HEK293T (cell line): ENCODE data around the gene KCND3.

Source experiments
- CTCF ChIA-PET: fragments of 350-600 bp; formaldehyde crosslinking; extraction: SDS; loops from one replicate; lab custom pipeline; 2021; ENCODE audit warnings: antibody characterized with exemption, inconsistent platforms; lab: Yijun Ruan, JAX
- POLR2A ChIA-PET: fragments of 350-600 bp; formaldehyde crosslinking; extraction: SDS; loops from one replicate; lab custom pipeline; 2020; ENCODE audit warnings: antibody characterized with exemption, inconsistent platforms; lab: Yijun Ruan, JAX
- DNase-seq: peaks from one replicate; pipeline ENCODE4 v3.0.0; 2012; ENCODE audit warnings: mixed read lengths; ENCODE audit errors: extremely low spot score
- ARNT ChIP-seq: fragments of 450-650 bp; IDR thresholded peaks from 2 replicates; pipeline ENCODE4 v1.6.1; 2017; ENCODE audit warnings: mild to moderate bottlenecking
- BHLHE40 ChIP-seq: fragments of 450-650 bp; IDR thresholded peaks from 2 replicates; pipeline ENCODE4 v1.6.1; 2016; ENCODE audit warnings: mild to moderate bottlenecking, moderate library complexity, borderline replicate concordance
- CTBP1 ChIP-seq: fragments of 450-650 bp; IDR thresholded peaks from 2 replicates; pipeline ENCODE4 v1.6.1; 2016; ENCODE audit warnings: borderline replicate concordance
- ELF4 ChIP-seq: fragments of 450-650 bp; IDR thresholded peaks from 2 replicates; pipeline ENCODE4 v1.6.1; 2017; ENCODE audit warnings: antibody characterized with exemption
- FOXA1 ChIP-seq: fragments of 450-650 bp; IDR thresholded peaks from 2 replicates; pipeline ENCODE4 v1.6.1; 2016; ENCODE audit warnings: mild to moderate bottlenecking
- FOXK2 ChIP-seq: fragments of 450-650 bp; IDR thresholded peaks from 2 replicates; pipeline ENCODE4 v1.6.1; 2016; ENCODE audit warnings: mild to moderate bottlenecking
- FOXM1 ChIP-seq: fragments of 450-650 bp; IDR thresholded peaks from 2 replicates; pipeline ENCODE4 v1.6.1; 2017; ENCODE audit warnings: mild to moderate bottlenecking, borderline replicate concordance
- HDGF ChIP-seq: fragments of 450-650 bp; IDR thresholded peaks from 2 replicates; pipeline ENCODE4 v1.6.1; 2017; ENCODE audit warnings: antibody characterized with exemption, borderline replicate concordance
- L3MBTL2 ChIP-seq: fragments of 450-650 bp; conservative IDR thresholded peaks from 2 replicates; pipeline ENCODE4 v1.6.1; 2016; ENCODE audit warnings: mild to moderate bottlenecking
- LEF1 ChIP-seq: fragments of 450-650 bp; IDR thresholded peaks from 2 replicates; pipeline ENCODE4 v1.6.1; 2017; ENCODE audit warnings: mild to moderate bottlenecking, borderline replicate concordance
- NFRKB ChIP-seq: fragments of 450-650 bp; IDR thresholded peaks from 2 replicates; pipeline ENCODE4 v1.6.1; 2016; ENCODE audit warnings: mild to moderate bottlenecking, moderate library complexity
- SP1 ChIP-seq: fragments of 450-650 bp; IDR thresholded peaks from 2 replicates; pipeline ENCODE4 v1.6.1; 2017
- SUZ12 ChIP-seq: fragments of 450-650 bp; IDR thresholded peaks from 2 replicates; pipeline ENCODE4 v1.6.1; 2016; ENCODE audit warnings: mild to moderate bottlenecking
- TARDBP ChIP-seq: fragments of 450-650 bp; IDR thresholded peaks from 2 replicates; pipeline ENCODE4 v1.6.1; 2016
- ZNF384 ChIP-seq: fragments of 450-650 bp; IDR thresholded peaks from 2 replicates; pipeline ENCODE4 v1.6.1; 2016
- TF ChIP-seq, protein P1 (sequence below): fragments of 450-650 bp; IDR thresholded peaks from 2 replicates; pipeline ENCODE4 v1.6.1; 2016

The KCND3 gene

GRCh38 chr1:111961773-111962565, 27.5 kb downstream of the KCND3 start:
- no peak for DNase-seq
- ChIA-PET POLR2A (no interaction called here), CTCF (no interaction called here)
- TF ChIP-seq, protein P1, sequence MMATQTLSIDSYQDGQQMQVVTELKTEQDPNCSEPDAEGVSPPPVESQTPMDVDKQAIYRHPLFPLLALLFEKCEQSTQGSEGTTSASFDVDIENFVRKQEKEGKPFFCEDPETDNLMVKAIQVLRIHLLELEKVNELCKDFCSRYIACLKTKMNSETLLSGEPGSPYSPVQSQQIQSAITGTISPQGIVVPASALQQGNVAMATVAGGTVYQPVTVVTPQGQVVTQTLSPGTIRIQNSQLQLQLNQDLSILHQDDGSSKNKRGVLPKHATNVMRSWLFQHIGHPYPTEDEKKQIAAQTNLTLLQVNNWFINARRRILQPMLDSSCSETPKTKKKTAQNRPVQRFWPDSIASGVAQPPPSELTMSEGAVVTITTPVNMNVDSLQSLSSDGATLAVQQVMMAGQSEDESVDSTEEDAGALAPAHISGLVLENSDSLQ: no peak
- TF ChIP-seq SUZ12 (no peak), LEF1 (no peak), CTBP1 (no peak), FOXM1 (no peak), L3MBTL2 (no peak), SP1 (no peak), BHLHE40 (no peak), FOXA1 (no peak), FOXK2 (no peak), ARNT (no peak), ELF4 (no peak), HDGF (no peak), TARDBP (no peak), ZNF384 (no peak), NFRKB (no peak)

- ChIA-PET CTCF (no interaction called here), POLR2A (no interaction called here)
- TF ChIP-seq FOXK2 (no peak), CTBP1 (no peak), SP1 (no peak), FOXM1 (no peak), NFRKB (no peak), BHLHE40 (no peak)
- DNase-seq: no peak
These were observed 28.5 kb downstream of the KCND3 start for GRCh38 chr1:111961016-111961415.

GRCh38 chr1:111959436-111959835, 30.0 kb downstream of the KCND3 start:
- DNase-seq: no peak
- ChIA-PET CTCF (interaction anchor here (0.5 kb wide), 1 partner anchor 1899 kb away, joined by 3 read pairs; no protein-coding TSS in a partner anchor), POLR2A (no interaction called here)
- TF ChIP-seq FOXK2 (no peak), ARNT (no peak), BHLHE40 (no peak), TARDBP (no peak), NFRKB (no peak), L3MBTL2 (no peak), FOXA1 (no peak), SP1 (no peak), ELF4 (no peak), FOXM1 (no peak), HDGF (no peak), ZNF384 (no peak), SUZ12 (no peak), CTBP1 (no peak), LEF1 (no peak)
- TF ChIP-seq, protein P1: no peak

- CTCF ChIA-PET: interaction anchor here (0.5 kb wide), 1 partner anchor 1899 kb away, joined by 3 read pairs; no protein-coding TSS in a partner anchor
- TF ChIP-seq ARNT (no peak), SUZ12 (no peak)
- POLR2A ChIA-PET: no interaction called here
- DNase-seq: no peak
These were observed 30.6 kb downstream of the KCND3 start for GRCh38 chr1:111958851-111959250.

DNA sequence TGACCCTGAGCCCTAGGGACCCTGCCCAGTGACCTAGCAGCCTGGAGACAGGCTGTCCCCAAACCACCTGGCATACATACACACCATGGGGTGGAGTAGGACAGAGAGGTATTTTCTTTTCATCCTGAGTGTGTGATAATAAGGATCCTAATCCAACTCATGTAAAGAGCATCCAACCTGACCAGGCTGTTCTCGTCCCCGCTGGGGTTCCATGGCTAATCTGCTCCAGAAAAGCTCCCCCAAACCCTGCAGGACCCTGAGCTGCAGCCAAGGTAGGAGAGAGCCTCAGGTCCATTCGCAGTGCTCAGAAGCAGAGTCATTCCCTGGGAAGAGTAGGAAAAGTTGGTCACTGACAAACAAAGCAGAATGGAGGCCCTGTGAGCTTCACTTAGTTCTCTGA, 31.4 kb downstream of the KCND3 start:
- POLR2A ChIA-PET: no interaction called here
- no peak for TF ChIP-seq NFRKB
- no peak for TF ChIP-seq ZNF384
- TF ChIP-seq FOXK2: no peak
- TF ChIP-seq BHLHE40: no peak
- no peak for TF ChIP-seq L3MBTL2
- no peak for TF ChIP-seq ARNT
- TF ChIP-seq HDGF: no peak
- TF ChIP-seq FOXA1: no peak
- no peak for TF ChIP-seq SUZ12
- TF ChIP-seq ELF4: no peak
- TF ChIP-seq, protein P1: no peak
- no peak for TF ChIP-seq SP1
- no peak for TF ChIP-seq TARDBP
- no peak for TF ChIP-seq LEF1
- no peak for TF ChIP-seq CTBP1

DNA sequence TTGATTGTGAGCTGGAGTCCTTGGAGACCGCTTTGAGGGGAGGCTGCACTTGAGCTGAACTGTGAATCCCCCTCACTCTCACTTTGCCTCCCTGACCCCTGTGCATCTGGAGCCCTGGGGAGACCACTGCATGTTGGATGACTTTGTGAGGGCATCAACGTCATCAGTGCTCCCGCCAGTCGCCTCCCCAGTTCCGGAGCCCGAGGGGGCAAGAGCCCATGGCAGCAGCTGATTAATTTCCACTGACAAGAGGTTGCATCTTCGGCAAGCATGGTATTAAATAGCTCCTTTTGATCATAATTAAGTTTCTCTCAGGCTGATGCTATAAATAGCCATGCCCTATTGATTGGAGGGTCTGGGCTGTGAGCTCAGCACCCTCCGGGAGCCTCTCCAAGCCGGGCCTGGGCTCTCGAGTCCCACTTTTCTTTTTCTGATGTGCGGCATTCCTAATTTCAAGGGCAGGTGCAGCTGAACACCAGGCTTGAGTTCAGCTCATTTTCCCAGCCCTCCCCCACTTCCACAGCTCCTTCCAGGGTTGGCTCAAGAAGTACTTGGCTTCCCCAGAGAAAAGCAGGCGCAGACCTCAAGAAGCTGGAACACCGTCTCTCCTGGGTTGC, 33.2 kb downstream of the KCND3 start:
- POLR2A ChIA-PET: no interaction called here

More for the DNA sequence above, 31.4 kb downstream of the KCND3 start:
- CTCF ChIA-PET: no interaction called here
- no peak for DNase-seq

More for the DNA sequence above, 33.2 kb downstream of the KCND3 start:
- no peak for DNase-seq
- CTCF ChIA-PET: no interaction called here
- TF ChIP-seq HDGF (no peak), SUZ12 (no peak), FOXM1 (no peak), L3MBTL2 (no peak), ELF4 (no peak), ZNF384 (no peak), BHLHE40 (no peak), SP1 (no peak), LEF1 (no peak), FOXA1 (no peak), TARDBP (no peak), CTBP1 (no peak), NFRKB (no peak)
- TF ChIP-seq, protein P1: no peak
